Measurements from ENCODE around the gene KL.

The KL gene

DNA sequence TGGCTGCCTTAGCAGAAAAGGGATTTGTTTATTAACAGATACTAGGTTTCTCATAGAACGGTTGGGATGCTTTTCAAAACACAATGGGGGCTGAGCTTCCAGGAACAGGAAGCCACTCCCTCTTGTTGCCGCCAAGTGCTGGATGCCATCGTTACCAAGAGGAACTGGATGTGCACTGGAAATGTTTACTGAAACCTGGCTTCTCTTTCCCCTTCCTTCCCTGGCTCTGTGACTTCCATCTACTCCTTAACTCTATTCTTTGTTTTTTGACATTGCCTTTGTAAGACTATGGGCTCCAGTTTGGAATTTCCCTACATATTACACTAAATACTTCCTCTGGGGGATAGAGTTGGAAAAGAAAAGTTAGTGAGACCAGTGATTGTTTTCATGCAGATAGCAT is 11.7 kb upstream of the KL start:
- Histone ChIP-seq H3K36me3 (replicated peaks) (no peaks in the 10 kb centered on the region), H3K27me3 (replicated peaks) (no peaks in the 10 kb centered on the region), H3K4me3 (ENCODE audit: low read depth, low read length) (no peak overlapping the region), H3K27ac (no peak overlapping the region)
- no peak for DNase-seq
- TF ChIP-seq, protein P1, sequence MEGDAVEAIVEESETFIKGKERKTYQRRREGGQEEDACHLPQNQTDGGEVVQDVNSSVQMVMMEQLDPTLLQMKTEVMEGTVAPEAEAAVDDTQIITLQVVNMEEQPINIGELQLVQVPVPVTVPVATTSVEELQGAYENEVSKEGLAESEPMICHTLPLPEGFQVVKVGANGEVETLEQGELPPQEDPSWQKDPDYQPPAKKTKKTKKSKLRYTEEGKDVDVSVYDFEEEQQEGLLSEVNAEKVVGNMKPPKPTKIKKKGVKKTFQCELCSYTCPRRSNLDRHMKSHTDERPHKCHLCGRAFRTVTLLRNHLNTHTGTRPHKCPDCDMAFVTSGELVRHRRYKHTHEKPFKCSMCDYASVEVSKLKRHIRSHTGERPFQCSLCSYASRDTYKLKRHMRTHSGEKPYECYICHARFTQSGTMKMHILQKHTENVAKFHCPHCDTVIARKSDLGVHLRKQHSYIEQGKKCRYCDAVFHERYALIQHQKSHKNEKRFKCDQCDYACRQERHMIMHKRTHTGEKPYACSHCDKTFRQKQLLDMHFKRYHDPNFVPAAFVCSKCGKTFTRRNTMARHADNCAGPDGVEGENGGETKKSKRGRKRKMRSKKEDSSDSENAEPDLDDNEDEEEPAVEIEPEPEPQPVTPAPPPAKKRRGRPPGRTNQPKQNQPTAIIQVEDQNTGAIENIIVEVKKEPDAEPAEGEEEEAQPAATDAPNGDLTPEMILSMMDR (IDR thresholded peaks at IDR 0.05; ENCODE audit: low read depth, low read length, missing control alignments) = no peak
- in situ Hi-C loops (cut with HindIII; ENCODE audit: low pct_ligation_motif_present, low sequenced_read_pairs) = no loop called here

DNA sequence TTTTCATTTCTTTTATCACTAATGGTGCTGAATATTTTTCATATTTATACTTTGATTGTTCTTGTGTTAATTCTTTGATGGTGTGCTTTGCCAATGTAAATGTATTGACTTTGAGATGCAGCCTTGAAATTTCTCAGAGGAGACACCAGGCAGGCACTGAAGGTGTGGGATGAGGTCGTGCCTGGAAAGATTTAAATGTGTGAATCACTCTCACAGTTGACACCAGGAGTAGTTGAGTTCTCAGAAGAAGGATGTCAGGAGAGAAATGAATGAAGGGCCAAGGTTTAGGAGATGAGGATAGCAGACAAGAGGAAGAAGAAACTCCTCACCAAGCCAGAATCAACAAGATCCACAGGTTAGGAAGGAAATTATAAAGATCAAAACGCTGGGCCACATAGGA is 10.1 kb upstream of the KL start:
- in situ Hi-C loops (cut with HindIII; ENCODE audit: low pct_ligation_motif_present, low sequenced_read_pairs) = no loop called here
- no peak for DNase-seq
- Histone ChIP-seq H3K27ac (no peak overlapping the region), H3K27me3 (replicated peaks) (no peaks in the 10 kb centered on the region), H3K36me3 (replicated peaks) (no peaks in the 10 kb centered on the region), H3K4me3 (ENCODE audit: low read depth, low read length) (no peak overlapping the region)
- TF ChIP-seq, protein P1 (IDR thresholded peaks at IDR 0.05; ENCODE audit: low read depth, low read length, missing control alignments) = no peak

DNA sequence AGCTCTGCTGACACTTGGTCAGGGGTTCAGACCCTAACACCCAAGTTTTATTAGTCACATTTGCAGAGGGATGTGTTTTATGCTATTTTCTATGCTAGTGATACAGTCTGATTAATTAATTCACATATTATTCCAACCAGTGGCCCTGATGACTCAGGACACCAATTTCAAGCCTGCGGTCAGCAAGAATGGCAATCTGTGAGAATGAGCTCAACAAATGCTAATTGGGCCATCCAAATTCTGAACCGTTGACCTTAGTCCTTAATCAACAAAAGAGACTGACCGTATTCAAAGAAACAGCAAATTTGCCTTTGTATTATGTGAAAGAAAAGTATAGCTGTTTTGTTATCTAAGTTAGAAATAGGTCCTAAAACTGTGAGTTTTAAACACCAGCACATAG is 9.6 kb upstream of the KL start:
- Histone ChIP-seq H3K4me3 (ENCODE audit: low read depth, low read length) (no peak overlapping the region), H3K27me3 (replicated peaks) (no peaks in the 10 kb centered on the region), H3K36me3 (replicated peaks) (no peaks in the 10 kb centered on the region), H3K27ac (no peak overlapping the region)
- DNase-seq = no peak
- in situ Hi-C loops (cut with HindIII; ENCODE audit: low pct_ligation_motif_present, low sequenced_read_pairs) = no loop called here
- TF ChIP-seq, protein P1 (IDR thresholded peaks at IDR 0.05; ENCODE audit: low read depth, low read length, missing control alignments) = no peak

DNA sequence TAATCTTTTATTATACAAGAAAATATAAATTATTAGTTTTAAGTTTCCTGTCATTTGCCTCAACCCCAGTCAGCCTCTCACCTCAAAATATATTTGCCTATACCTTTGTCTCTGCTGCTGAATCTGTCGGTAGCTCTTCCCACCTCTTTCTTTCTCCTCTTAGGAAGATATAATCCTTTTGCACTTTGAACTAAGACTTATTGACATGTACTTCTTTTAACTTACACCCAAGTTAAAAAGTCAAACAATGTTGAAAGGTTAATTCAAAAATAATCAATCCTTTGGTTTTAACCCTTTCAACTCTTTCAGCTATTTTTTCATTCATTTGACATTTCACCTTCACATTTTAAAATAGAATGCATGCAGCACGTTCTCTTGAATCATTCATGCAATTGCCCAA is 9.0 kb upstream of the KL start:
- no peaks in the 10 kb centered on the region for H3K36me3 ChIP-seq (replicated peaks)
- no peaks in the 10 kb centered on the region for H3K27me3 ChIP-seq (replicated peaks)
- TF ChIP-seq, protein P1 (IDR thresholded peaks at IDR 0.05; ENCODE audit: low read depth, low read length, missing control alignments) = no peak
- DNase-seq = no peak
- H3K4me3 ChIP-seq (ENCODE audit: low read depth, low read length) = no peak overlapping the region
- no peak overlapping the region for H3K27ac ChIP-seq
- in situ Hi-C loops (cut with HindIII; ENCODE audit: low pct_ligation_motif_present, low sequenced_read_pairs) = no loop called here

DNA sequence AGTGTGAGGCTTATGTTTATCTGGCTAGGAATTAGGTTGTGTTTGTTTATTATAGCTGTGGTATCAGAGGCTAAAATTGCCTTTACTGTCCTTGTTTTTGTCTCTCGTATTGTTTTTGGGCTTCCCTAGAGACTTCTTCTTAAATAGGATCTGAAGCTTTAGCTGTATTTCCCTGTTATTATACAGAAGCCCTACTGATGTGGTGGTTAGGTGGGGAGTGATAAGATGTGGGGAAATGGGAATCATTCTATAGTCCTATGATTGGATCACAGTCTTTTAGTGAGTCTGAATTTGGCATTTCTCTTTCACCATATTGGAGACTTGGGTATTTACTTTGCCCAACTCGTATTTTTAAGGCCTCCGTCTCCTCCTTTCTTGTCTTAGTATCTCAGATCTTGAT is 8.3 kb upstream of the KL start:
- DNase-seq = no peak
- Histone ChIP-seq H3K36me3 (replicated peaks) (no peaks in the 10 kb centered on the region), H3K4me3 (ENCODE audit: low read depth, low read length) (no peak overlapping the region), H3K27me3 (replicated peaks) (no peaks in the 10 kb centered on the region), H3K27ac (no peak overlapping the region)
- TF ChIP-seq, protein P1 (IDR thresholded peaks at IDR 0.05; ENCODE audit: low read depth, low read length, missing control alignments) = no peak
- in situ Hi-C loops (cut with HindIII; ENCODE audit: low pct_ligation_motif_present, low sequenced_read_pairs) = no loop called here

DNA sequence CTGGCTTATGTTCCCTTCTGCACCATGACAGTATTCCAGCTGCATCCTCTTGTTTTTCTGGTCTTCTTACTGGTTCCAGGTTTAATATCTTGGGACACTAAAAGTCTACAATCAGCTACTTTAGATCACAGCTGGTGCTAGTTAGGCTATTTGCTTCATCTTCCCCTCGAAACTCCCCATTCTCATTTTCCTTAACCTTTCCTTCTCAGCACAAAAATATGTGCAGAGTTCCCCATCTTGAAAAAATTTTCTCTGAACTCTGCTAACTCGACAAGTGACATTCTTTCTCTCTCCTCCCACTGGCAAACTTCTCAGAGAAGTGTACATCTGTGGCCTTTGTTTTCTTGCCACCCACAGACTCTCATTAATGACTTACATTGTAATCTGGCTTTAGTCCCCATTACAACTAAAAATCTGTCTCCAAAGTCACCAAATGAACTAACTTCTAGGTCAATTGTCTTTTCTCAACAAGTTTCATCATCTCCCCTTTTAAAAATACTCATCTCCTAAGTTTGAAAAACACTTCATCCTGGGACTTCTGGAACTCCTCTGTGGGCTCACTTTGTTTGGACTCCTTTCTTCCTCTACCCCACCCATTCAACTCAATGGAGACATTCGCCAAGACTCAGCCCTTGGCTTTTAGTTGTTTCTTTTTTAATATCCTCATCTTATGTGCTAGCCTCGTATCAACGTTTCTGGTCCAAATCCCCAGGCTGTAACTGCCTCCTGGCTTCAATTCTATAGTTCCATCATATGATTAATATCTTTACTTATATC is 7.1 kb upstream of the KL start:
- TF ChIP-seq, protein P1 (IDR thresholded peaks at IDR 0.05; ENCODE audit: low read depth, low read length, missing control alignments) = no peak
- no peaks in the 10 kb centered on the region for H3K36me3 ChIP-seq (replicated peaks)
- no peak overlapping the region for H3K27ac ChIP-seq
- DNase-seq = no peak
- in situ Hi-C loops (cut with HindIII; ENCODE audit: low pct_ligation_motif_present, low sequenced_read_pairs) = no loop called here
- no peaks in the 10 kb centered on the region for H3K27me3 ChIP-seq (replicated peaks)
- H3K4me3 ChIP-seq (ENCODE audit: low read depth, low read length) = no peak overlapping the region
